Measurements from ENCODE around the gene RCC1.

GRCh38 chr1:28566931-28567330 lies 61.1 kb downstream of the RCC1 start:
- TF ChIP-seq ZNF274 (IDR thresholded peaks at IDR 0.05; ENCODE audit: low read depth, low read length) (no peak), YY1 (IDR thresholded peaks at IDR 0.05; ENCODE audit: insufficient read depth, insufficient read length) (no peak), SUZ12 (IDR thresholded peaks at IDR 0.05; ENCODE audit: extremely low read depth, insufficient read depth, insufficient read length) (no peak)
